Activated naive CD8-positive, alpha-beta T cell treated with anti-CD3 and anti-CD28 coated beads for 36 hours (primary cell): ENCODE measurements around the gene CAB39. TPM values are rescaled to one million over a fixed set of nuclear protein-coding genes. Genes with fewer than 3 reads are reported as not detected.
A peak's percentile ranks its signal among the peaks of the same experiment; 100 is the strongest.

Source experiments
- DNase-seq: peaks from one replicate; pipeline ENCODE4 v3.0.0; 2021
- H3K27ac Mint-ChIP-seq: one replicate; pipeline ENCODE4 v1.8.0; 2022; ENCODE audit warnings: mild to moderate bottlenecking, moderate library complexity, mixed read lengths
- H3K27me3 Mint-ChIP-seq: one replicate; pipeline ENCODE4 v1.8.0; 2022; ENCODE audit warnings: mild to moderate bottlenecking, mixed read lengths
- H3K36me3 Mint-ChIP-seq: one replicate; pipeline ENCODE4 v1.8.0; 2021; ENCODE audit warnings: mild to moderate bottlenecking, mixed read lengths
- H3K4me1 Mint-ChIP-seq: one replicate; pipeline ENCODE4 v1.8.0; 2021; ENCODE audit warnings: mixed read lengths
- H3K4me3 Mint-ChIP-seq: one replicate; pipeline ENCODE4 v1.8.0; 2022; ENCODE audit warnings: mild to moderate bottlenecking, moderate library complexity, mixed read lengths
- H3K9me3 Mint-ChIP-seq: one replicate; pipeline ENCODE4 v1.8.0; 2022; ENCODE audit warnings: mixed read lengths
- total RNA-seq, 2 experiments: library from RNA; stranded (reverse); gene quantifications; one replicate each; pipeline ENCODE4 v1.2.3, GENCODE V29; 2021

Gene CAB39
- 100 to 1,000 TPM; 119 to 122 TPM for total RNA-seq

GRCh38 chr2:230712443-230713330 is at the start of gene CAB39:
TSS of gene CAB39 (plus strand) at chr2:230712842. CDS start at chr2:230760002, 47,160 bp downstream.
- peak within 1 kb of the TSS; percentile 99 for H3K4me3 Mint-ChIP-seq
- peaks cover 25% of the 10 kb centered on the region for H3K36me3 Mint-ChIP-seq
- peaks cover 44% of the 10 kb centered on the region for H3K4me1 Mint-ChIP-seq
- H3K27ac Mint-ChIP-seq: peak within 1 kb of the TSS; percentile 98
- no peaks in the 10 kb centered on the region for H3K27me3 Mint-ChIP-seq
- DNase-seq: peak; percentile 94
- H3K9me3 Mint-ChIP-seq: no peaks in the 10 kb centered on the region

GRCh38 chr2:230664128-230664527 is 48.5 kb upstream of the CAB39 start:
- Mint-ChIP-seq H3K27me3 (no peaks in the 10 kb centered on the region), H3K4me3 (no peak overlapping the region), H3K9me3 (peaks cover 3% of the 10 kb centered on the region), H3K27ac (peak overlapping the region; percentile 97), H3K36me3 (peaks cover 11% of the 10 kb centered on the region), H3K4me1 (peaks cover 92% of the 10 kb centered on the region)
- no peak for DNase-seq

GRCh38 chr2:230664844-230665243 is 47.8 kb upstream of the CAB39 start:
- H3K36me3 Mint-ChIP-seq: peaks cover 11% of the 10 kb centered on the region
- peaks cover 3% of the 10 kb centered on the region for H3K9me3 Mint-ChIP-seq
- H3K27me3 Mint-ChIP-seq: no peaks in the 10 kb centered on the region
- DNase-seq: no peak
- H3K4me3 Mint-ChIP-seq: peak overlapping the region; percentile 1
- peak overlapping the region; percentile 97 for H3K27ac Mint-ChIP-seq
- peaks cover 93% of the 10 kb centered on the region for H3K4me1 Mint-ChIP-seq

- no peak for DNase-seq
- Mint-ChIP-seq H3K27ac (peak overlapping the region; percentile 97), H3K36me3 (peaks cover 11% of the 10 kb centered on the region), H3K4me1 (peaks cover 89% of the 10 kb centered on the region), H3K9me3 (peaks cover 3% of the 10 kb centered on the region), H3K4me3 (no peak overlapping the region), H3K27me3 (no peaks in the 10 kb centered on the region)
Observed at GRCh38 chr2:230665263-230665691, 47.4 kb upstream of the CAB39 start.

GRCh38 chr2:230666446-230666845 is 46.2 kb upstream of the CAB39 start:
- H3K9me3 Mint-ChIP-seq: peaks cover 3% of the 10 kb centered on the region
- H3K36me3 Mint-ChIP-seq: peaks cover 11% of the 10 kb centered on the region
- no peak overlapping the region for H3K27ac Mint-ChIP-seq
- peaks cover 87% of the 10 kb centered on the region for H3K4me1 Mint-ChIP-seq
- no peak overlapping the region for H3K4me3 Mint-ChIP-seq
- no peaks in the 10 kb centered on the region for H3K27me3 Mint-ChIP-seq
- no peak for DNase-seq

GRCh38 chr2:230666885-230667712 is 45.5 kb upstream of the CAB39 start:
- Mint-ChIP-seq H3K4me3 (no peak overlapping the region), H3K9me3 (peaks cover 3% of the 10 kb centered on the region), H3K27ac (peak overlapping the region; percentile 80), H3K36me3 (peaks cover 11% of the 10 kb centered on the region), H3K27me3 (no peaks in the 10 kb centered on the region), H3K4me1 (peaks cover 81% of the 10 kb centered on the region)
- DNase-seq: no peak

GRCh38 chr2:230668184-230668938 is 44.3 kb upstream of the CAB39 start:
- DNase-seq: no peak
- peaks cover under 1% of the 10 kb centered on the region for H3K9me3 Mint-ChIP-seq
- no peaks in the 10 kb centered on the region for H3K27me3 Mint-ChIP-seq
- peak overlapping the region; percentile 14 for H3K4me3 Mint-ChIP-seq
- H3K36me3 Mint-ChIP-seq: peaks cover 9% of the 10 kb centered on the region
- peak overlapping the region; percentile 80 for H3K27ac Mint-ChIP-seq
- H3K4me1 Mint-ChIP-seq: peaks cover 69% of the 10 kb centered on the region

- H3K36me3 Mint-ChIP-seq: peaks cover 5% of the 10 kb centered on the region
- H3K27me3 Mint-ChIP-seq: no peaks in the 10 kb centered on the region
- no peak for DNase-seq
- H3K9me3 Mint-ChIP-seq: no peaks in the 10 kb centered on the region
- peak overlapping the region; percentile 80 for H3K27ac Mint-ChIP-seq
- no peak overlapping the region for H3K4me3 Mint-ChIP-seq
- H3K4me1 Mint-ChIP-seq: peaks cover 63% of the 10 kb centered on the region
Observed at GRCh38 chr2:230668939-230669303, 43.7 kb upstream of the CAB39 start.

- peak overlapping the region; percentile 80 for H3K27ac Mint-ChIP-seq
- peaks cover 63% of the 10 kb centered on the region for H3K4me1 Mint-ChIP-seq
- H3K4me3 Mint-ChIP-seq: no peak overlapping the region
Observed at GRCh38 chr2:230669386-230669950, 43.2 kb upstream of the CAB39 start.

GRCh38 chr2:230671117-230671516 is 41.5 kb upstream of the CAB39 start:
- Mint-ChIP-seq H3K36me3 (peaks cover 4% of the 10 kb centered on the region), H3K4me3 (no peak overlapping the region), H3K27me3 (no peaks in the 10 kb centered on the region), H3K9me3 (no peaks in the 10 kb centered on the region), H3K4me1 (peaks cover 52% of the 10 kb centered on the region), H3K27ac (no peak overlapping the region)
- DNase-seq: no peak

More at GRCh38 chr2:230669386-230669950, 43.2 kb upstream of the CAB39 start:
- H3K9me3 Mint-ChIP-seq: no peaks in the 10 kb centered on the region
- H3K27me3 Mint-ChIP-seq: no peaks in the 10 kb centered on the region
- peaks cover 4% of the 10 kb centered on the region for H3K36me3 Mint-ChIP-seq
- no peak for DNase-seq

GRCh38 chr2:230672836-230673235 is 39.8 kb upstream of the CAB39 start:
- Mint-ChIP-seq H3K36me3 (peaks cover 5% of the 10 kb centered on the region), H3K27ac (no peak overlapping the region), H3K4me1 (peaks cover 39% of the 10 kb centered on the region), H3K9me3 (peaks cover 5% of the 10 kb centered on the region), H3K4me3 (no peak overlapping the region), H3K27me3 (no peaks in the 10 kb centered on the region)
- DNase-seq: no peak

- Mint-ChIP-seq H3K4me1 (peaks cover 34% of the 10 kb centered on the region), H3K4me3 (no peak overlapping the region), H3K9me3 (peaks cover 15% of the 10 kb centered on the region), H3K27me3 (no peaks in the 10 kb centered on the region), H3K36me3 (peaks cover 15% of the 10 kb centered on the region), H3K27ac (no peak overlapping the region)
- no peak for DNase-seq
Observed at GRCh38 chr2:230674401-230674800, 38.2 kb upstream of the CAB39 start.

GRCh38 chr2:230674966-230675672 is 37.5 kb upstream of the CAB39 start:
- no peak overlapping the region for H3K4me3 Mint-ChIP-seq
- H3K27me3 Mint-ChIP-seq: no peaks in the 10 kb centered on the region
- peaks cover 15% of the 10 kb centered on the region for H3K9me3 Mint-ChIP-seq
- H3K4me1 Mint-ChIP-seq: peaks cover 29% of the 10 kb centered on the region
- no peak overlapping the region for H3K27ac Mint-ChIP-seq
- no peak for DNase-seq
- peaks cover 15% of the 10 kb centered on the region for H3K36me3 Mint-ChIP-seq

GRCh38 chr2:230676546-230676945 is 36.1 kb upstream of the CAB39 start:
- H3K4me1 Mint-ChIP-seq: peaks cover 24% of the 10 kb centered on the region
- H3K9me3 Mint-ChIP-seq: peaks cover 15% of the 10 kb centered on the region
- no peaks in the 10 kb centered on the region for H3K27me3 Mint-ChIP-seq
- no peak for DNase-seq
- H3K4me3 Mint-ChIP-seq: no peak overlapping the region
- H3K36me3 Mint-ChIP-seq: peaks cover 15% of the 10 kb centered on the region
- H3K27ac Mint-ChIP-seq: no peak overlapping the region
